Natural killer cell (primary cell): Measurements from ENCODE around the gene KIRREL3. TPM values are rescaled to one million over a fixed set of nuclear protein-coding genes. Genes with fewer than 3 reads are reported as not detected.

Experiments
- ATAC-seq, 3 donors: fragments of 150-1000 bp in 2 of 3; fragments of 200-7000 bp in 1 of 3; cut with Tn5 transposase; 1 replicate in 1 of 3; 2 replicates in 2 of 3; pipeline ENCODE4 v1.10.0; 2021; ENCODE audit warnings: mild to moderate bottlenecking in 2 of 3, moderate library complexity in 2 of 3
- DNase-seq, 2 donors: peaks; one replicate each; pipeline versions ENCODE4 v3.0.0 to v3.0.0-alpha.2; 2013 to 2021; ENCODE audit warnings: mixed read lengths in 1 of 2
- H3K27ac ChIP-seq: one replicate; pipeline ENCODE4 v1.5.1; 2013; ENCODE audit warnings: mild to moderate bottlenecking, low read length
- H3K27me3 ChIP-seq: one replicate; pipeline ENCODE4 v1.6.1; 2013; ENCODE audit warnings: low read length; ENCODE audit not compliant: control insufficient read depth, insufficient read depth
- H3K36me3 ChIP-seq: one replicate; pipeline ENCODE4 v1.6.1; 2013; ENCODE audit warnings: low read length; ENCODE audit not compliant: control insufficient read depth, insufficient read depth
- H3K4me1 ChIP-seq: one replicate; pipeline ENCODE4 v1.6.1; 2013; ENCODE audit warnings: low read length; ENCODE audit not compliant: control insufficient read depth, insufficient read depth
- H3K4me3 ChIP-seq: one replicate; pipeline ENCODE4 v1.5.1; 2013; ENCODE audit warnings: low read length
- H3K9me3 ChIP-seq: one replicate; pipeline ENCODE4 v1.6.1; 2013; ENCODE audit warnings: low read length; ENCODE audit not compliant: control insufficient read depth, insufficient read depth
- H3K27ac Mint-ChIP-seq, 2 donors: one replicate each; pipeline ENCODE4 v1.8.0; 2022; ENCODE audit warnings: mild to moderate bottlenecking in 2 of 2, mixed read lengths in 2 of 2, moderate library complexity in 1 of 2
- H3K27me3 Mint-ChIP-seq, 2 donors: one replicate each; pipeline ENCODE4 v1.8.0; 2022; ENCODE audit warnings: low read depth in 2 of 2, mixed read lengths in 2 of 2
- H3K36me3 Mint-ChIP-seq: one replicate; pipeline ENCODE4 v1.8.0; 2022; ENCODE audit warnings: mixed read lengths
- H3K4me1 Mint-ChIP-seq, 2 donors: one replicate each; pipeline ENCODE4 v1.8.0; 2022; ENCODE audit warnings: mixed read lengths in 2 of 2
- H3K4me3 Mint-ChIP-seq: one replicate; pipeline ENCODE4 v1.8.0; 2022; ENCODE audit warnings: mild to moderate bottlenecking, moderate library complexity, mixed read lengths
- H3K9me3 Mint-ChIP-seq, 2 donors: one replicate each; pipeline ENCODE4 v1.8.0; 2022; ENCODE audit warnings: mixed read lengths in 2 of 2
- CTCF ChIP-seq: fragments of 200-600 bp; IDR thresholded peaks from one replicate; pipeline ENCODE4 v1.8.0; 2022; ENCODE audit warnings: antibody characterized with exemption
- WGBS: methylation state at CpG from one replicate; pipeline ENCODE4 v1.1.7; 2013; ENCODE audit warnings: missing lambda C conversion rate; ENCODE audit not compliant: insufficient coverage; 5-methylcytosine and 5-hydroxymethylcytosine counted together
- intact Hi-C: fragments of 100-400 bp; cut with micrococcal nuclease; formaldehyde crosslinking; loops from one replicate; pipeline ENCODE4 v1.14.2; 2022
- total RNA-seq, 4 donors: library from RNA; stranded (reverse); fragments of 120-200 nt in 1 of 4; gene quantifications; one replicate each; pipeline versions ENCODE4 v1.2.3 to v1.2.4, GENCODE V29; 2013 to 2022

The KIRREL3 gene
- total RNA-seq, 3 donors from 2014 or later (not counting 1 experiment from before 2014, with no cell fraction given) = not detected

DNA sequence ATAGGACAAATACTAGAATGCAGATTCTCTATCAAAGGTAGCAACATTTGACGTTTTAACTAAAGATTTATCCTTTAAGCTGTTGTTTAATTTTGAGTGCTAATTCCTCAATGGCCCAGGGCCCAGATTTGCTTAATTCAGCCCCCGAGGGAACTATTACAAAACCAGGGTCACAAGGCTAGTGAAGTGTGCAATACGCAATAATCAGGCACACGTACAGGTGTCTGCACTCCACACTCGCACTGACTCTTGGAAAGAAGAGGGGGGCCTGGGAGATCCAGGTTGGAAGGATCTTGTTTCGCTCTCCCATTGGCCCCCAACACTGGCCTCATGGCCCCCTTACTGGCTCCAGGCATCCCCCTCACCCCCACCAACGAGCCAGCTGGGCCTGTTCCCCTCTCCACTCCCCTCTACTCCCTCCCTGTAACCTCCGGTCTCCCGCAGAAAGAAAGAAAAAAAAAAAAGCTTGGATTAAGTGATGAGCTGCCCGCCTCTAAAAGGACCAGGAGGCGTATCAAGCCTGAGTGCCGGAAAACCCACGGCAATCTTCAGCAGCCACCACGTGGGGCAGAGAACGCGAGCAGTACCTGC, 2.2 kb upstream of the KIRREL3 start:
- H3K4me3 Mint-ChIP-seq = no peak overlapping the region
- DNase-seq = no peak
- no peak for TF ChIP-seq CTCF
- Histone ChIP-seq H3K27ac (no peak overlapping the region), H3K27me3 (peaks cover 16% of the 10 kb centered on the region), H3K9me3 (no peaks in the 10 kb centered on the region), H3K4me3 (no peak overlapping the region), H3K36me3 (no peaks in the 10 kb centered on the region), H3K4me1 (no peaks in the 10 kb centered on the region)
- H3K36me3 Mint-ChIP-seq = no peaks in the 10 kb centered on the region
- no peaks in the 10 kb centered on the region for H3K9me3 Mint-ChIP-seq
- no peaks in the 10 kb centered on the region for H3K4me1 Mint-ChIP-seq
- H3K27ac Mint-ChIP-seq = no peak overlapping the region
- ATAC-seq = no peak
- WGBS = 14% methylated on average over 16 of the region's 16 CpGs
- H3K27me3 Mint-ChIP-seq = peaks cover 21 to 47% of the 10 kb centered on the region in 2 donors
- intact Hi-C loops = no loop called here

GRCh38 chr11:127000981-127001380, 411 bp upstream of the KIRREL3 start:
- Mint-ChIP-seq H3K27ac (no peak overlapping the region), H3K9me3 (no peaks in the 10 kb centered on the region), H3K36me3 (no peaks in the 10 kb centered on the region), H3K4me3 (no peak overlapping the region), H3K27me3 (peaks cover 13 to 58% of the 10 kb centered on the region in 2 donors), H3K4me1 (no peaks in the 10 kb centered on the region)
- peaks cover 19% of the 10 kb centered on the region for H3K27me3 ChIP-seq
- H3K4me3 ChIP-seq = no peak overlapping the region
- no peak for ATAC-seq
- intact Hi-C loops = no loop called here
- no peaks in the 10 kb centered on the region for H3K36me3 ChIP-seq
- H3K4me1 ChIP-seq = no peaks in the 10 kb centered on the region
- WGBS = 3% methylated on average over 6 of the region's 6 CpGs
- DNase-seq = no peak
- H3K9me3 ChIP-seq = no peaks in the 10 kb centered on the region
- TF ChIP-seq CTCF = no peak
- no peak overlapping the region for H3K27ac ChIP-seq

DNA sequence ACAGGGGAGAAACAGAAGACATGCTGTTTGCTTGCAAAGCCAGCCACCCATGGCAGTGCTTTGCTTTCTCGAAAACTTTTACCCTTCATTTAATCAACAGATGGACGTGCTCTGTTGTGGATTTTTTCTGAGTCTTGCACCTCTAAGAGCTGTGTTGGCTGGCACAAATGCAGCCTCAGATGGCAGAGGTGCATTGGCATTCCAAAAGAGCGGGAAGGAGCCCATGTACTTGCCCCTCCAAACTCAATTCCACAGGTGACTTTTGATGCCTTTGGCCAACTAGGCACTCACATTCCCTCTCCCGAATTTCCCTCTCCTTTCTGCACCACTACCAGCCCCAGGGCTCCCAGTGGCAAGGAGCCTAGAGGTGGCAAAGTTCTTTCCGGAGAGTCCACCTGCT, 1.2 kb downstream of the KIRREL3 start:
- no peaks in the 10 kb centered on the region for H3K4me1 Mint-ChIP-seq
- no peaks in the 10 kb centered on the region for H3K36me3 Mint-ChIP-seq
- peaks cover 0 to 48% of the 10 kb centered on the region in 2 donors for H3K27me3 Mint-ChIP-seq
- H3K27me3 ChIP-seq = peaks cover 15% of the 10 kb centered on the region
- no peaks in the 10 kb centered on the region for H3K9me3 ChIP-seq
- no peak overlapping the region for H3K4me3 Mint-ChIP-seq
- H3K4me3 ChIP-seq = no peak overlapping the region
- no peak overlapping the region for H3K27ac ChIP-seq
- H3K36me3 ChIP-seq = no peaks in the 10 kb centered on the region
- no peak for ATAC-seq
- no peaks in the 10 kb centered on the region for H3K9me3 Mint-ChIP-seq
- WGBS = 62% methylated on average over 5 of the region's 5 CpGs
- DNase-seq = no peak
- intact Hi-C loops = no loop called here
- no peak overlapping the region for H3K27ac Mint-ChIP-seq
- H3K4me1 ChIP-seq = no peaks in the 10 kb centered on the region
- TF ChIP-seq CTCF = no peak

GRCh38 chr11:126997641-126998040, 2.9 kb downstream of the KIRREL3 start:
- H3K4me1 Mint-ChIP-seq = no peaks in the 10 kb centered on the region

More at GRCh38 chr11:126997641-126998040, 2.9 kb downstream of the KIRREL3 start:
- peaks cover 5 to 46% of the 10 kb centered on the region in 2 donors for H3K27me3 Mint-ChIP-seq
- no peak overlapping the region for H3K4me3 Mint-ChIP-seq
- 86% methylated on average over 4 of the region's 4 CpGs for WGBS
- Histone ChIP-seq H3K36me3 (no peaks in the 10 kb centered on the region), H3K4me1 (no peaks in the 10 kb centered on the region), H3K27ac (no peak overlapping the region), H3K9me3 (no peaks in the 10 kb centered on the region), H3K27me3 (peaks cover 15% of the 10 kb centered on the region), H3K4me3 (no peak overlapping the region)
- no peaks in the 10 kb centered on the region for H3K9me3 Mint-ChIP-seq
- no peak overlapping the region for H3K27ac Mint-ChIP-seq
- no peak for ATAC-seq
- no peaks in the 10 kb centered on the region for H3K36me3 Mint-ChIP-seq
- DNase-seq = no peak
- no peak for TF ChIP-seq CTCF
- intact Hi-C loops = no loop called here
